GM19328 (cell line): ENCODE measurements around the gene SIL1.

ENCODE experiments used
- ATAC-seq: cut with Tn5 transposase; IDR thresholded peaks from one replicate; pipeline ENCODE4 v1.9.1; 2021; ENCODE audit warnings: mild to moderate bottlenecking, moderate library complexity; ENCODE audit not compliant: unreplicated experiment

SIL1 gene

DNA sequence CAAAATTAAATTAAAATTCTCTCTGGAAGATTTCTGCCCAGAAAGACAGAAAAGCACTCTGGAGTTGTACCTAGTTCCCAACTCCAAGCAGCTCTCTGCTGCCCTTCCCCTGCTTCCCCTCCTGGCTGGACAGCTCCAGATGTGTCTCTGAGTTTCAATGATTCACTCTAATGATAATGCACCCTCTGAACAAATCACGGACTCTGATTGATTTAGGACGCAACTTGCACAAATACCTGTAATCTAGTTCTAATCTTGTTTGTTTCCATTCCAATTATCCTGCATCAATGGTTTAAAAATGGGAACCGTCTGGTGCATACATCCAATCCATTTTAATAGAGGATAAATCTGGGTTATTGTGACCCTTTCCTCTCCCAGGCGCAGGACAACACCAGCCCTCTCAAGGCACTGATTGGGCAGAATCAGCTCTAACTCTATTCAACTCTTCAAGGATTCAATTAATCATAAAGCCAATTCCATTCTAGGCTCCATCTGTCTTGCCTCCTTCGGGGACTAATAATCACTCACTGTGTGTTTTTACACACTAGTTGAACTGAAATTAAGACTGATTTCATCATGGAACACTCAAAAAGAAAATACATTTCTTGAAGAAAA is 211.9 kb downstream of the SIL1 start:
- ATAC-seq = no peak

DNA sequence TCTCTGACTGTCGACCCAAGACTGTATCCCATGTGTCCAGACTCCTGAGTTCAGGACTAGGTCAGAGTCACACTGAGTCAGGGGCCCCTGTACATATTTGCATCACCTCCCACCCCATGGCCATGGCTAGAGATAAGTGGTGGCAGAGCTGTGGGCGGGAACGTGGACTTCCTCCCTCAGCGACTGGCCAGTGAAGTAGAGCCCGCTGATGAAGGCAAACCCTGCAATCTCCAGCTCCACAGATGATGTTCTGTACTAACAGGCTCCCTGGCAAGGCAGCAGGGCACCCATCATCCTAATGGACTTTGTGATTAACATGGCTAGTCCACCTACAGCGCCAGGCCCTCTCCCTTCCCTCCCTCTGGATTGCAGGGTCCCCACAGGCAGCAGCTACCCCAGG is 212.5 kb downstream of the SIL1 start:
- ATAC-seq = no peak

GRCh38 chr5:138985256-138985655 is 212.9 kb downstream of the SIL1 start:
- no peak for ATAC-seq

DNA sequence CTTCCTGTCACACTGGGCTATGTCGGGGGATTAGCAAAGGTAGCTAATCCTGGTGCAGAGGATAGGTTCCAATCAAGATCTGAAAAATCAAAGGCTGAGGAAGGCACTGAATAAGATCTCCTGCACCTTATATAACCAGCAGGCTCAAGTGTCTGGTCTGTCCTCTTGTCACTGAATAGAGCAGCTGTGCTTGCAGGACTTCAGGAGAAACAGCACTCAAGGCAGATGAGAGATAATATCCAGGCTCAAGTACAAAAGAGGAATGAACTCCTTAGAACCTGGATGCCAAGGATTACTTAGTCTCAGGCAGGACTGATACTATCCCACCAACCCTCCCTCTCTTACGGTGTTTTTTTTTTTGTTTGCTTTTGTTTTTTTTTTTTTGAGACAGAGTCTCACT is 214.2 kb downstream of the SIL1 start:
- ATAC-seq = no peak

GRCh38 chr5:138981586-138981985 is 216.6 kb downstream of the SIL1 start:
- no peak for ATAC-seq

GRCh38 chr5:138981131-138981530 is 217.0 kb downstream of the SIL1 start:
- no peak for ATAC-seq

DNA sequence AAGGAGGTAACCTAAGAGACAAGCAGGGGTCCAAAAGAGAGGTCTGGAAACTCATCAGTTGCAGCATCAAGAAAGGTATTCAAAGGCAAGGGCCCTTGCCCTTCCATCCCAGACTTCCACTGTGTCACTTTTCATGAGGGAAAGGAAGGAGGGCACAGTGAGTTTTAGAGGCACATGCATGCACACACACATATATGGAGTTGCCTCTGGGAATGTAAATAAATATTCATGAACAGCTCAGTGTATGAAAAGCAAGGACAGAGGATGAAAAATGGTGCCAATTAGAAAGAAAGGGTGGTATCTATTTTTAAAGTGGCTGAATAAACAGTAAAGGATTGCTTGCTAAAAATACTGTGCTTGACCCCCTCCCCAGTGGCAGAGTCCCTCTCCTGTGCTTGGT is 217.7 kb downstream of the SIL1 start:
- no peak for ATAC-seq

DNA sequence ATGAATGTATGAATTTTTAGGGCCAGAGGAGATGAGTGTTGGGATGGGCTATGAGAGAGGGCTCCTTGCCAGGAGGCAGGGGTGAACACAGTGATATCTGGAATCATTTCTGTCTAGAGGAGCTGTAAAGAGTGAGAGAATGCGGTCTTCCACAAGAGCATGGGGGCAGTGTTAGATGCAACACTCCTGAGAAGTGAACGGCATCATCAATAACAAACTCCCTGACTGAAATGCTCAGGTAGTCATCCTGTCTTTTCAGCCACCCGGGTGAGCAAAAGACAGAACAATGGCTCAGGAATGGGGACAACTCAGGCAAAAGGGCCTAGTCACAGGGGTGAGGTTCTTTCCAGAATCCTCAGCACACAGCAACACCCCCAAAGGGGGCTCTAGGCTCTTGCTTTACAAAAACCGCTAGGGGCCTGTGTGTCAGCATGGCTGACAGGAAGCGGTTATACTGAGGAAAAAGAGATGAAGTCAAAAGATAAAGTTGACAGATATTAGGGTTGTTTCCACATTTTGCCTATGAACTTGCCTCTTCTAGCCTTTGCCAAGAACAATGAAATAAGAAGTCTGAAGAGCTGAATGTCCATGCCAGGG is 218.4 kb downstream of the SIL1 start:
- no peak for ATAC-seq

GRCh38 chr5:138978581-138978980 is 219.6 kb downstream of the SIL1 start:
- ATAC-seq = no peak

DNA sequence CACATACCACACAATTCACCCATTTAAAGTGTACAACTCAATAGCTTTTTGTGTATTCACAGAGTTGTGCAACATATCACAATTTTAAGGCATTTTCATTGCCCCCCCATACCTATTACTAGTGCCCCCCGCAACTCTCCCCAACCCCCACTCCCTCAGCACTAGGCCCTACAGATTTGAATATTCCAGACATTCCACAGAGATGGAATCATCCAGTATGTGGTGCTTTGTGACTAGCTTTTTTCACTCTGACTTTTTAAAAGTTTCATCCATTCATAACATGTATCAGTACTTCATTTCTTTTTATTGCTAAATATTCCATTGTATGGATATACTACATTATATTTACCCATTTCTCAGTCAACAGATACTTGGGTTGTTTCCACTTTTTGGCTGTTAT is 220.1 kb downstream of the SIL1 start:
- no peak for ATAC-seq

DNA sequence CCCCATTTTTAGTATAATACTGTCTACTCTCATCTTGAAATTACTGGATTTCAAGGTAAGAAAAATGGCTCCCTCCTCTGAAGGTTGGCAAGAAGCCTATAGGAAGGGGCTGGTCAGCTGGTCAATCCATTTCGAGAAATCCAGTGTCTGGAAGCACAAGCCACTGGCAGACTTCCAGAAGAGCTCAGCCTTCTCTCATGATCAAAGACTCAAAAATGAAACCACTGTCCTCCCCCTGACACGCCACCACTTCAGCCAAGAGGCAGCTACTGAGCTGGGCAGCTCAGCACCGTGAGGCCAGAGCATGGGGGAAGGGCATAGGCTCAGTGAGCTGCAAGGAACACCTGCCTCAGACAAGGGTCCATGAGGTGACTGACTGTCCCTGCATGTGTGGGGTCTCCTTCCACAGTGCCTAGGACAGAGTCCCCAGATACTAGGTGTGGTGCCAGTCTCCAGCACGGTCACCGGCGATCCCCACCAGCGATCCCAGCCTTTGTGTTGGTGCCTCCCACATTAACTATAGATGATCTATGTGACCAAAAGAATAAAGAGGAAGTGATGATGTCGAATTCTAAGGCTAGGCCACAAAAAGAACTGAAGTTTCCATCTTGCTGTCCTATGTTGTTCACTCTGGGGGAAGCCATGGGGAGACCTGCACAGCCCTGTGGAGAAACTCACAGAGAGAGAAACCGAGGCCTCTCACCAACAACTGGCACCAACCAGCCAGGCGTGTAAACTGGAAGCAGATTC is 222.9 kb downstream of the SIL1 start:
- no peak for ATAC-seq

- no peak for ATAC-seq
Observed at GRCh38 chr5:138974227-138975063, 223.7 kb downstream of the SIL1 start.

- ATAC-seq = no peak
Observed at GRCh38 chr5:138972836-138973235, 225.3 kb downstream of the SIL1 start.

GRCh38 chr5:138972230-138972629 is 225.9 kb downstream of the SIL1 start:
- no peak for ATAC-seq

- no peak for ATAC-seq
Observed at GRCh38 chr5:138969323-138970002, 228.7 kb downstream of the SIL1 start.

- no peak for ATAC-seq
Observed at GRCh38 chr5:138968601-138969000, 229.6 kb downstream of the SIL1 start.

- no peak for ATAC-seq
Observed at GRCh38 chr5:138967791-138968448, 230.2 kb downstream of the SIL1 start.

GRCh38 chr5:138966236-138966985 is 231.8 kb downstream of the SIL1 start:
- ATAC-seq = no peak

DNA sequence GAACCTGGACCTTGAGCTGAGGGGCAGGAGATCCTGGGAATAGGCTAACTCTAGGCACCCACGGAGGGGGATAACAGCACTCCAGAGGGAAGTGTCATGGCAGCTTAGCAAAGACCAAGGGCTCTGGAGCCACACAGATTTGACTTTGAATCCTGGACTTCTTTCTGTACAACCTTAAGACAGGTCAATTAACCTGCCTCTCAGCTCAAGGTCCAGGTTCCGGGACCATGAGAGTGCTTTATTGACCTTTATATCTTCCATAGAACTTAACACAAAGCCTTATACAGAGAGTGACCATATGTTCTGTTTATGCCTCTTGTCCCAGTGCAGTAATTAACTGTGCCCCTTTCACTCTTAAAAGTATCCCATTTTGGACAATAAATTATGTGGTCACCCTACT is 232.5 kb downstream of the SIL1 start:
- no peak for ATAC-seq
